DMS53 treated with DMSO at 0.1 percent for 48 hours (cell line): ENCODE measurements around the gene MMS19.
"Not testable (repeated sequence)": the region's sequence is repeated elsewhere in the genome, so short reads cannot be mapped to it uniquely, and the experiment has no call there.

Source experiments
- DNase-seq: peaks from one replicate; lab custom pipeline; 2025; ENCODE audit not compliant: unreplicated experiment; lab: John Stamatoyannopoulos, UW

MMS19 gene

GRCh38 chr10:97498076-97498840 lies at the start of gene MMS19:
Gene MMS19, minus strand, starts transcription at chr10:97498422. Its CDS starts 38 bp downstream, at chr10:97498384.
- peak; percentile 99 for DNase-seq

GRCh38 chr10:97547962-97548361 lies 49.7 kb upstream of the MMS19 start:
- no peak for DNase-seq

GRCh38 chr10:97547271-97547600 lies 49.0 kb upstream of the MMS19 start:
- no peak for DNase-seq

GRCh38 chr10:97546456-97547270 lies 48.4 kb upstream of the MMS19 start:
- no peak for DNase-seq

GRCh38 chr10:97543025-97543546 lies 44.9 kb upstream of the MMS19 start:
- DNase-seq = peak; percentile 91

GRCh38 chr10:97542169-97543024 lies 44.2 kb upstream of the MMS19 start:
- peak; percentile 89 for DNase-seq

GRCh38 chr10:97540669-97541500 lies 42.7 kb upstream of the MMS19 start:
- DNase-seq = no peak

GRCh38 chr10:97539523-97540200 lies 41.4 kb upstream of the MMS19 start:
- no peak for DNase-seq

- no peak for DNase-seq
These were observed 40.6 kb upstream of the MMS19 start for GRCh38 chr10:97538839-97539238.

GRCh38 chr10:97538411-97538810 lies 40.2 kb upstream of the MMS19 start:
- DNase-seq = no peak

- DNase-seq = no peak
These were observed 39.1 kb upstream of the MMS19 start for GRCh38 chr10:97537186-97537869.

- no peak for DNase-seq
These were observed 36.6 kb upstream of the MMS19 start for GRCh38 chr10:97534746-97535367.

- no peak for DNase-seq
These were observed 35.7 kb upstream of the MMS19 start for GRCh38 chr10:97533888-97534287.

- no peak for DNase-seq
These were observed 34.9 kb upstream of the MMS19 start for GRCh38 chr10:97532935-97533671.

GRCh38 chr10:97531401-97531986 lies 33.3 kb upstream of the MMS19 start:
- DNase-seq = no peak

GRCh38 chr10:97529685-97530465 lies 31.7 kb upstream of the MMS19 start:
- no peak for DNase-seq

- not testable (repeated sequence) for DNase-seq
These were observed 30.7 kb upstream of the MMS19 start for GRCh38 chr10:97528876-97529275.
